Spleen (tissue), 11 donors: ENCODE results near the gene RAB3IL1. TPM values are rescaled to one million over a fixed set of nuclear protein-coding genes. Genes with fewer than 3 reads are reported as not detected.

Experiments used
- DNase-seq: peaks from one replicate; pipeline ENCODE4 v3.0.0-alpha.2; 2020
- H3K27ac ChIP-seq, 8 donors: fragments of 200-600 bp; sonication (generic) in 7 of 8; 1 replicate in 4 of 8; 2 replicates in 4 of 8; pipeline versions ENCODE4 v1.5.0 to v1.8.0; 2016 to 2021; ENCODE audit warnings: inconsistent platforms in 4 of 8, mild to moderate bottlenecking in 4 of 8, moderate library complexity in 1 of 8
- H3K27me3 ChIP-seq, 7 donors: fragments of 200-600 bp; sonication (generic) in 6 of 7; replicated peaks in 1 of 7; 1 replicate in 4 of 7; 2 replicates in 3 of 7; pipeline versions ENCODE4 v1.5.0 to v1.8.0; 2016 to 2021; ENCODE audit warnings: inconsistent platforms in 3 of 7, mild to moderate bottlenecking in 1 of 7
- H3K36me3 ChIP-seq, 6 donors: fragments of 200-600 bp; sonication (generic) in 5 of 6; 1 replicate in 4 of 6; 2 replicates in 2 of 6; pipeline versions ENCODE4 v1.5.0 to v1.8.0; 2016 to 2021; ENCODE audit warnings: inconsistent platforms in 2 of 6
- H3K4me1 ChIP-seq, 6 donors: fragments of 200-600 bp; sonication (generic) in 5 of 6; 1 replicate in 3 of 6; 2 replicates in 3 of 6; pipeline versions ENCODE4 v1.5.0 to v1.8.0; 2016 to 2021; ENCODE audit warnings: inconsistent platforms in 3 of 6
- H3K4me3 ChIP-seq, 8 donors: fragments of 200-600 bp; sonication (generic) in 7 of 8; 1 replicate in 4 of 8; 2 replicates in 4 of 8; pipeline versions ENCODE4 v1.5.0 to v1.8.0; 2016 to 2021; ENCODE audit warnings: inconsistent platforms in 4 of 8, mild to moderate bottlenecking in 4 of 8, moderate library complexity in 2 of 8
- H3K9me3 ChIP-seq, 8 donors: fragments of 200-600 bp; sonication (generic) in 7 of 8; 1 replicate in 4 of 8; 2 replicates in 4 of 8; pipeline versions ENCODE4 v1.5.0 to v1.8.0; 2016 to 2021; ENCODE audit warnings: inconsistent platforms in 4 of 8
- CTCF ChIP-seq, 11 experiments: fragments of 200-600 bp in 7 of 11; fragments of 450-650 bp in 4 of 11; sonication (generic) in 4 of 11; IDR thresholded peaks in 8 of 11; conservative IDR thresholded peaks in 3 of 11; 1 replicate in 7 of 11; 2 replicates in 4 of 11; pipeline versions ENCODE4 v1.4.0 to v1.8.0; 2016 to 2021; ENCODE audit warnings: antibody characterized with exemption in 11 of 11, inconsistent platforms in 4 of 11, mild to moderate bottlenecking in 1 of 11
- POLR2A ChIP-seq, 3 donors: fragments of 450-650 bp; IDR thresholded peaks; one replicate each; pipeline ENCODE4 v1.5.1; 2017; ENCODE audit warnings: antibody characterized with exemption in 3 of 3, mild to moderate bottlenecking in 1 of 3
- POLR2AphosphoS5 ChIP-seq, 3 donors: sonication (generic); formaldehyde crosslinking; IDR thresholded peaks; one replicate each; pipeline ENCODE4 v1.5.1; 2017; ENCODE audit warnings: antibody characterized with exemption in 3 of 3
- WGBS, 5 donors: extraction: QIAGEN DNeasy Blood & Tissue Kit in 3 of 5; methylation state at CpG; one replicate each; pipeline versions ENCODE4 v1.1.5 to v1.1.7; 2013 to 2018; 5-methylcytosine and 5-hydroxymethylcytosine counted together
- intact Hi-C: fragments of 100-400 bp; cut with DNase I; formaldehyde crosslinking; loops from one replicate; pipeline ENCODE4 v1.15.0; 2023; ENCODE audit warnings: low total_unique reads
- polyA plus RNA-seq, 3 donors: library from polyadenylated mRNA; stranded (reverse); fragments of 200-250 nt; gene quantifications; one replicate each; pipeline ENCODE4 v1.2.1, GENCODE V29; 2013
- total RNA-seq, 7 donors: library from RNA; depleted of rRNA in 3 of 7; stranded (reverse); fragments of >200 nt in 3 of 7; fragmentation: NEBNext Ultra II Directional in 4 of 7; extraction: Animal tissue kit (Norgen Biotek cat#: 25700) in 4 of 7; gene quantifications; one replicate each; pipeline versions ENCODE4 v1.1.0 to v1.2.1, GENCODE V29; 2016 to 2021
- donor health status: healthy with polysubstance abuse.
- donor health status: DM: no; HTN: no; CAD: no; lungs with moderate emphysema.
- donor health status: DM: no; HTN: no; CAD: no.
- donor health status: Bipolar disorder and iron deficiency.
- donor health status: healthy.
- donor health status: DM: no; HTN: no; CAD: no.
- donor health status: DM: yes; HTN: yes; CAD: no.

Gene RAB3IL1
- total and polyA plus RNA-seq, 10 donors: 6.5 to 57.1 (median 34.6) TPM

GRCh38 chr11:61963282-61964057, 46.1 kb upstream of the RAB3IL1 start:
- peak overlapping the region; percentile 82 to 100 (median 99) for H3K27ac ChIP-seq
- H3K36me3 ChIP-seq: peaks cover 0 to 75% (median 18%) of the 10 kb centered on the region in 6 donors
- peaks cover 27 to 83% (median 59%) of the 10 kb centered on the region in 6 donors for H3K4me1 ChIP-seq
- no peaks in the 10 kb centered on the region for H3K27me3 ChIP-seq
- H3K4me3 ChIP-seq: peak overlapping the region in 5 of 8 donors; percentile 77 to 100 (median 96)
- WGBS, 5 donors: 13 to 32% (median 19%) methylated on average over 10 of the region's 10 CpGs
- TF ChIP-seq POLR2AphosphoS5 (IDR thresholded peaks at IDR 0.05) (peak in 2 of 3 donors; percentile 4 to 80), POLR2A (IDR thresholded peaks at IDR 0.05) (peak in 2 of 3 donors; percentile 21 to 52), CTCF (IDR thresholded peaks at IDR 0.05 in 8 of 11, conservative IDR thresholded peaks at IDR 0.05 in 3 of 11) (peak in 1 of 11 experiments; percentile 9)
- H3K9me3 ChIP-seq: no peaks in the 10 kb centered on the region
- intact Hi-C loops: no loop called here
- peak; percentile 65 for DNase-seq

- DNase-seq: peak; percentile 80
- no peaks in the 10 kb centered on the region for H3K27me3 ChIP-seq
- H3K27ac ChIP-seq: peak overlapping the region; percentile 82 to 100 (median 99)
- 86 to 98% (median 90%) methylated on average over 3 of the region's 3 CpGs for WGBS, 5 donors
- peak in 2 of 3 donors; percentile 64 to 87 for TF ChIP-seq POLR2AphosphoS5 (IDR thresholded peaks at IDR 0.05)
- TF ChIP-seq POLR2A (IDR thresholded peaks at IDR 0.05): peak in 1 of 3 donors; percentile 9
- TF ChIP-seq CTCF (IDR thresholded peaks at IDR 0.05 in 8 of 11, conservative IDR thresholded peaks at IDR 0.05 in 3 of 11): no peak
- intact Hi-C loops: no loop called here
- H3K4me1 ChIP-seq: peaks cover 26 to 78% (median 57%) of the 10 kb centered on the region in 6 donors
- peaks cover 0 to 80% (median 19%) of the 10 kb centered on the region in 6 donors for H3K36me3 ChIP-seq
- H3K9me3 ChIP-seq: no peaks in the 10 kb centered on the region
- H3K4me3 ChIP-seq: peak overlapping the region in 1 of 8 donors; percentile 100
Observed at GRCh38 chr11:61963016-61963281, 45.6 kb upstream of the RAB3IL1 start.

- Histone ChIP-seq H3K27ac (peak overlapping the region; percentile 82 to 100 (median 99)), H3K27me3 (no peaks in the 10 kb centered on the region), H3K4me3 (peak overlapping the region in 1 of 8 donors; percentile 100), H3K36me3 (peaks cover 0 to 85% (median 19%) of the 10 kb centered on the region in 6 donors), H3K9me3 (no peaks in the 10 kb centered on the region), H3K4me1 (peaks cover 26 to 78% (median 58%) of the 10 kb centered on the region in 6 donors)
- DNase-seq: peak; percentile 72
- WGBS, 5 donors: 80 to 91% (median 84%) methylated on average over 9 to 12 of the region's 12 CpGs
- intact Hi-C loops: no loop called here
- TF ChIP-seq POLR2AphosphoS5 (IDR thresholded peaks at IDR 0.05) (peak in 2 of 3 donors; percentile 3 to 62), CTCF (IDR thresholded peaks at IDR 0.05 in 8 of 11, conservative IDR thresholded peaks at IDR 0.05 in 3 of 11) (no peak), POLR2A (IDR thresholded peaks at IDR 0.05) (peak in 1 of 3 donors; percentile 7)
Observed at GRCh38 chr11:61962213-61963015, 45.0 kb upstream of the RAB3IL1 start.
